H9 (cell line): ENCODE measurements around the gene HES1. TPM values are rescaled to one million over a fixed set of nuclear protein-coding genes. Genes with fewer than 3 reads are reported as not detected.
"Not testable (repeated sequence)": the region's sequence is repeated elsewhere in the genome, so short reads cannot be mapped to it uniquely, and the experiment has no call there.

ENCODE experiments used
- DNase-seq: peaks from one replicate; pipeline ENCODE4 v3.0.0-alpha.2; 2017
- H2AFZ ChIP-seq: one replicate; pipeline ENCODE4 v1.6.1; 2013; ENCODE audit warnings: mild to moderate bottlenecking, low read length, control low read depth, moderate library complexity
- H2AK5ac ChIP-seq: 2 replicates; pipeline ENCODE4 v1.6.1; 2013; ENCODE audit warnings: low read length, control low read depth, mixed read lengths; ENCODE audit not compliant: insufficient read length
- H2BK120ac ChIP-seq: one replicate; pipeline ENCODE4 v1.6.1; 2013; ENCODE audit warnings: low read depth, mild to moderate bottlenecking, low read length, control low read depth, inconsistent platforms; ENCODE audit not compliant: poor library complexity, severe bottlenecking
- H2BK12ac ChIP-seq: 2 replicates; pipeline ENCODE4 v1.6.1; 2013; ENCODE audit warnings: low read length, control low read depth, mixed read lengths, low read depth; ENCODE audit not compliant: insufficient read length
- H2BK15ac ChIP-seq: 2 replicates; pipeline ENCODE4 v1.6.1; 2013; ENCODE audit warnings: low read depth, low read length, control low read depth
- H2BK20ac ChIP-seq: one replicate; pipeline ENCODE4 v1.6.1; 2013; ENCODE audit warnings: low read depth, mild to moderate bottlenecking, low read length, control low read depth, inconsistent platforms; ENCODE audit not compliant: poor library complexity, severe bottlenecking
- H2BK5ac ChIP-seq: 2 replicates; pipeline ENCODE4 v1.6.1; 2013; ENCODE audit warnings: low read length, control low read depth, mixed read lengths; ENCODE audit not compliant: insufficient read length
- H3K14ac ChIP-seq: 2 replicates; pipeline ENCODE4 v1.6.1; 2013; ENCODE audit warnings: low read length, control low read depth; ENCODE audit not compliant: insufficient read depth
- H3K18ac ChIP-seq: 2 replicates; pipeline ENCODE4 v1.6.1; 2013; ENCODE audit warnings: low read depth, mild to moderate bottlenecking, mixed read lengths, low read length, control low read depth; ENCODE audit not compliant: insufficient read length
- H3K23ac ChIP-seq: 2 replicates; pipeline ENCODE4 v1.6.1; 2013; ENCODE audit warnings: low read length, control low read depth, mixed read lengths, low read depth; ENCODE audit not compliant: insufficient read length
- H3K23me2 ChIP-seq: 2 replicates; pipeline ENCODE4 v1.6.1; 2013; ENCODE audit warnings: low read depth, mild to moderate bottlenecking, mixed read lengths, low read length, control low read depth; ENCODE audit not compliant: insufficient read length, poor library complexity, severe bottlenecking
- H3K27ac ChIP-seq: 2 replicates; pipeline ENCODE4 v1.5.1; 2013; ENCODE audit warnings: low read length, control low read depth, mixed read lengths, low read depth; ENCODE audit not compliant: insufficient read length
- H3K27me3 ChIP-seq: 2 replicates; pipeline ENCODE4 v1.6.1; 2013; ENCODE audit warnings: low read length, control low read depth, inconsistent platforms; ENCODE audit not compliant: insufficient read depth
- H3K4ac ChIP-seq: 2 replicates; pipeline ENCODE4 v1.6.1; 2013; ENCODE audit warnings: low read depth, mild to moderate bottlenecking, control low read depth, inconsistent platforms, low read length, moderate library complexity
- H3K4me1 ChIP-seq: 2 replicates; pipeline ENCODE4 v1.6.1; 2013; ENCODE audit warnings: low read length, control low read depth, inconsistent platforms; ENCODE audit not compliant: insufficient read depth
- H3K4me2 ChIP-seq: 2 replicates; pipeline ENCODE4 v1.6.1; 2013; ENCODE audit warnings: low read length, control low read depth, mixed read lengths; ENCODE audit not compliant: insufficient read length, insufficient read depth
- H3K56ac ChIP-seq: 2 replicates; pipeline ENCODE4 v1.6.1; 2013; ENCODE audit warnings: low read depth, mild to moderate bottlenecking, mixed read lengths, low read length, control low read depth; ENCODE audit not compliant: insufficient read length
- H3K79me1 ChIP-seq: 2 replicates; pipeline ENCODE4 v1.6.1; 2013; ENCODE audit warnings: low read depth, mild to moderate bottlenecking, moderate library complexity, low read length, control low read depth, inconsistent platforms; ENCODE audit not compliant: insufficient read depth, poor library complexity, severe bottlenecking
- H3K79me2 ChIP-seq: 2 replicates; pipeline ENCODE4 v1.6.1; 2013; ENCODE audit warnings: low read length, control low read depth, inconsistent platforms; ENCODE audit not compliant: insufficient read depth
- H3K9ac ChIP-seq: 2 replicates; pipeline ENCODE4 v1.6.1; 2013; ENCODE audit warnings: low read length, control low read depth, mixed read lengths; ENCODE audit not compliant: insufficient read length; ENCODE audit errors: extremely low read depth
- H3K9me3 ChIP-seq: one replicate; pipeline ENCODE4 v1.6.1; 2013; ENCODE audit warnings: low read depth, low read length, inconsistent platforms; ENCODE audit not compliant: control insufficient read depth
- H3T11ph ChIP-seq: one replicate; pipeline ENCODE4 v1.6.1; 2013; ENCODE audit warnings: mild to moderate bottlenecking, low read length, control low read depth, inconsistent platforms
- H4K20me1 ChIP-seq: one replicate; pipeline ENCODE4 v1.6.1; 2013; ENCODE audit not compliant: control insufficient read depth, insufficient read length, insufficient read depth
- H4K5ac ChIP-seq: 2 replicates; pipeline ENCODE4 v1.6.1; 2013; ENCODE audit warnings: low read depth, mild to moderate bottlenecking, mixed read lengths, low read length, control low read depth; ENCODE audit not compliant: insufficient read length
- H4K8ac ChIP-seq: replicated peaks from 2 replicates; pipeline ENCODE4 v1.6.1; 2013; ENCODE audit warnings: low read length, control low read depth, mixed read lengths, low read depth; ENCODE audit not compliant: insufficient read length
- H4K91ac ChIP-seq: 2 replicates; pipeline ENCODE4 v1.6.1; 2013; ENCODE audit warnings: low read depth, mild to moderate bottlenecking, moderate library complexity, mixed read lengths, low read length, control low read depth; ENCODE audit not compliant: insufficient read length
- H3K27ac Mint-ChIP-seq, 3 experiments: 2 replicates in 2 of 3; 3 replicates in 1 of 3; pipeline ENCODE4 v1.8.0; 2020 to 2021; ENCODE audit warnings: mixed read lengths in 3 of 3, mild to moderate bottlenecking in 1 of 3, moderate library complexity in 1 of 3
- H3K27me3 Mint-ChIP-seq: 2 replicates; pipeline ENCODE4 v1.8.0; 2021; ENCODE audit warnings: low read depth, mild to moderate bottlenecking, moderate library complexity, mixed read lengths
- H3K36me3 Mint-ChIP-seq, 3 experiments: 2 replicates in 2 of 3; 3 replicates in 1 of 3; pipeline ENCODE4 v1.8.0; 2020 to 2021; ENCODE audit warnings: low read depth in 3 of 3, mixed read lengths in 3 of 3; ENCODE audit not compliant: insufficient read depth in 1 of 3
- H3K4me1 Mint-ChIP-seq, 2 experiments: 2 replicates each; pipeline ENCODE4 v1.8.0; 2020; ENCODE audit warnings: mixed read lengths in 2 of 2
- H3K4me3 Mint-ChIP-seq, 2 experiments: 2 replicates in 1 of 2; 3 replicates in 1 of 2; pipeline ENCODE4 v1.8.0; 2020 to 2021; ENCODE audit warnings: mild to moderate bottlenecking in 2 of 2, mixed read lengths in 2 of 2, moderate library complexity in 1 of 2
- H3K9me3 Mint-ChIP-seq, 2 experiments: 2 replicates in 1 of 2; 3 replicates in 1 of 2; pipeline ENCODE4 v1.8.0; 2020; ENCODE audit warnings: mild to moderate bottlenecking in 2 of 2, mixed read lengths in 2 of 2, moderate library complexity in 1 of 2
- WGBS: extraction: QIAGEN DNeasy Blood & Tissue Kit; methylation state at CpG from one replicate; pipeline ENCODE4 v1.1.7; 2013; ENCODE audit warnings: missing lambda C conversion rate, low lambda C conversion rate, mixed read lengths; ENCODE audit not compliant: insufficient read length; ENCODE audit errors: extremely low coverage; 5-methylcytosine and 5-hydroxymethylcytosine counted together
- total RNA-seq: library from RNA; stranded (reverse); gene quantifications from 2 replicates; pipeline ENCODE4 v1.2.1, GENCODE V29; 2021
- TF ChIP-seq, protein P1 (sequence below): fragments of 200-600 bp; sonication (generic); conservative IDR thresholded peaks from 3 replicates; pipeline ENCODE4 v1.8.0; 2021; ENCODE audit warnings: antibody characterized with exemption, mild to moderate bottlenecking

HES1 gene
- total RNA-seq, 1 experiment from 2014 or later, result 23.2 TPM

DNA sequence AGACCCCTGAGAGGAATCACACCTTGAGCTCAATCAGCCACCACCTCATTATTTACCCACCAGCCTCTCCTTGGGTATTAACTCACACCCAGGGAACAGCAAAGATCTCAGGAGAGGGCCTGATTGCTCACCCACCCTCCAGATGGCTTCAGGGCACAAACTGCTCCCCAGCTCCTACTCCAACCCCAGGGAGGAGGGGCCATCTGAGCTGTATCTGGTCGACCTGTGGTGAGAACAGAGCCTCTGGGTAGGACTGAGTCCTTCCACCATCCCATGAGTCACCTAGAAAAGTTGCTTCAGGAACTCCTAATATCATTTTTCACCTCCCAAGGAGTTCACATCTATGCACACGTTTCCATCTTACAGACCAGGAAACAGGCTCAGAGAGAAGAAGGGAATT, 44.8 kb upstream of the HES1 start:
- Histone ChIP-seq H3K79me1 (no peaks in the 10 kb centered on the region), H2BK120ac (no peak overlapping the region), H3K79me2 (no peaks in the 10 kb centered on the region), H3T11ph (no peak overlapping the region), H4K5ac (no peak overlapping the region), H4K91ac (no peak overlapping the region), H2AK5ac (no peak overlapping the region), H2BK5ac (no peak overlapping the region), H3K9me3 (no peaks in the 10 kb centered on the region), H3K14ac (no peak overlapping the region), H3K4me1 (peaks cover 6% of the 10 kb centered on the region; the same call in 1 of the 2 replicates), H4K20me1 (no peaks in the 10 kb centered on the region), H4K8ac (no peak overlapping the region), H2BK20ac (no peak overlapping the region), H3K27me3 (no peaks in the 10 kb centered on the region), H3K56ac (no peak overlapping the region), H3K4me2 (no peak overlapping the region), H3K23ac (no peak overlapping the region), H2BK12ac (no peak overlapping the region), H3K18ac (no peak overlapping the region), H2BK15ac (no peak overlapping the region), H3K27ac (no peak overlapping the region), H3K4ac (no peak overlapping the region), H3K9ac (no peak overlapping the region), H3K23me2 (no peaks in the 10 kb centered on the region), H2AFZ (no peak overlapping the region)
- WGBS, result no CpG with 5 or more reads among the region's 2 CpGs
- Mint-ChIP-seq H3K36me3 (peaks cover 0 to 2% (median 0%) of the 10 kb centered on the region in 3 experiments; a peak in 2 of 7 replicates), H3K4me1 (peaks cover 28 to 29% of the 10 kb centered on the region in 2 experiments), H3K4me3 (no peak overlapping the region), H3K9me3 (no peaks in the 10 kb centered on the region), H3K27me3 (peaks cover 6% of the 10 kb centered on the region), H3K27ac (no peak overlapping the region; a peak in 1 of 7 replicates)
- DNase-seq, result no peak
- TF ChIP-seq, protein P1, sequence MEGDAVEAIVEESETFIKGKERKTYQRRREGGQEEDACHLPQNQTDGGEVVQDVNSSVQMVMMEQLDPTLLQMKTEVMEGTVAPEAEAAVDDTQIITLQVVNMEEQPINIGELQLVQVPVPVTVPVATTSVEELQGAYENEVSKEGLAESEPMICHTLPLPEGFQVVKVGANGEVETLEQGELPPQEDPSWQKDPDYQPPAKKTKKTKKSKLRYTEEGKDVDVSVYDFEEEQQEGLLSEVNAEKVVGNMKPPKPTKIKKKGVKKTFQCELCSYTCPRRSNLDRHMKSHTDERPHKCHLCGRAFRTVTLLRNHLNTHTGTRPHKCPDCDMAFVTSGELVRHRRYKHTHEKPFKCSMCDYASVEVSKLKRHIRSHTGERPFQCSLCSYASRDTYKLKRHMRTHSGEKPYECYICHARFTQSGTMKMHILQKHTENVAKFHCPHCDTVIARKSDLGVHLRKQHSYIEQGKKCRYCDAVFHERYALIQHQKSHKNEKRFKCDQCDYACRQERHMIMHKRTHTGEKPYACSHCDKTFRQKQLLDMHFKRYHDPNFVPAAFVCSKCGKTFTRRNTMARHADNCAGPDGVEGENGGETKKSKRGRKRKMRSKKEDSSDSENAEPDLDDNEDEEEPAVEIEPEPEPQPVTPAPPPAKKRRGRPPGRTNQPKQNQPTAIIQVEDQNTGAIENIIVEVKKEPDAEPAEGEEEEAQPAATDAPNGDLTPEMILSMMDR, result no peak

DNA sequence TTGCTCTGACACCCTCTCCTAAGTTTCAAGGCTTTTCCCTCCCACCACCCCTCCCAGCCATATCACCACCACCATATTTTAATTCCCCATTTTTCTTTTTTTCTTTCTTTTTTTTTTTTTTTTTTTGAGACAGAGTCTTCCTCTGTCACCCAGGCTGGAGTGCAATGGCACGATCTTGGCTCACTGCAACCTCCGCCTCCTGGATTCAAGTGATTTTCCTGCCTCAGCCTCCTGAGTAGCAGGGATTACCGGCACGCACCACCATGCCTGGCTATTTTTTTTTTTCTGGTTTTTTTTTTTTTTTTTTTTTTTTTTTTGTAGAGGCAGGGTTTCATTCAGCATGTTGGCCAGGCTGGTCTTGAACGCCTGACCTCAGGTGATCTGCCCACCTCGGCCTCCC, 44.1 kb upstream of the HES1 start:
- H2BK15ac ChIP-seq, H3K23ac ChIP-seq, H3K56ac ChIP-seq, H3K79me1 ChIP-seq, H3K27me3 ChIP-seq, H3K9me3 ChIP-seq, H3K4me1 ChIP-seq, H4K8ac ChIP-seq, H3K27ac ChIP-seq, H2BK12ac ChIP-seq, H3K27ac Mint-ChIP-seq, H3T11ph ChIP-seq, H3K18ac ChIP-seq, H4K5ac ChIP-seq, H3K9ac ChIP-seq, H3K9me3 Mint-ChIP-seq, H4K91ac ChIP-seq, H3K36me3 Mint-ChIP-seq, H3K14ac ChIP-seq, H4K20me1 ChIP-seq, H2BK20ac ChIP-seq, H3K4ac ChIP-seq, H3K27me3 Mint-ChIP-seq, H3K79me2 ChIP-seq, H2BK5ac ChIP-seq, H2AFZ ChIP-seq, H3K4me2 ChIP-seq, H2BK120ac ChIP-seq, H2AK5ac ChIP-seq, DNase-seq, H3K4me3 Mint-ChIP-seq, H3K23me2 ChIP-seq: not testable (repeated sequence)
- peaks cover 22 to 23% of the 10 kb centered on the region in 2 experiments for H3K4me1 Mint-ChIP-seq
- no CpG with 5 or more reads among the region's 6 CpGs for WGBS
